Endothelial cell (in vitro differentiated cells): ENCODE measurements around the gene HIF1A. TPM values are rescaled to one million over a fixed set of nuclear protein-coding genes. Genes with fewer than 3 reads are reported as not detected.

Experiments used
- DNase-seq: peaks from one replicate; pipeline ENCODE4 v3.0.0; 2021; ENCODE audit warnings: low spot score
- H3K27ac Mint-ChIP-seq: one replicate; pipeline ENCODE4 v1.8.0; 2021; ENCODE audit warnings: mixed read lengths, inconsistent platforms; ENCODE audit not compliant: unreplicated experiment
- H3K27me3 Mint-ChIP-seq: one replicate; pipeline ENCODE4 v1.8.0; 2021; ENCODE audit warnings: mild to moderate bottlenecking, moderate library complexity, mixed read lengths, inconsistent platforms; ENCODE audit not compliant: unreplicated experiment
- H3K36me3 Mint-ChIP-seq: one replicate; pipeline ENCODE4 v1.8.0; 2021; ENCODE audit warnings: mild to moderate bottlenecking, low read depth, mixed read lengths, inconsistent platforms; ENCODE audit not compliant: unreplicated experiment
- H3K4me1 Mint-ChIP-seq: one replicate; pipeline ENCODE4 v1.8.0; 2021; ENCODE audit warnings: mild to moderate bottlenecking, mixed read lengths, inconsistent platforms; ENCODE audit not compliant: unreplicated experiment
- H3K4me3 Mint-ChIP-seq: one replicate; pipeline ENCODE4 v1.8.0; 2021; ENCODE audit warnings: mild to moderate bottlenecking, mixed read lengths, inconsistent platforms; ENCODE audit not compliant: unreplicated experiment
- H3K9me3 Mint-ChIP-seq: one replicate; pipeline ENCODE4 v1.8.0; 2021; ENCODE audit warnings: mixed read lengths, inconsistent platforms; ENCODE audit not compliant: unreplicated experiment
- total RNA-seq: library from RNA; stranded (reverse); fragmentation: NEBNext Ultra II Directional; extraction: Animal tissue kit (Norgen Biotek cat#: 25700); gene quantifications from one replicate; pipeline ENCODE4 v1.2.1, GENCODE V29; 2021; ENCODE audit not compliant: unreplicated experiment
- TF ChIP-seq, protein P1 (sequence below): fragments of 200-600 bp; sonication (generic); IDR thresholded peaks from one replicate; pipeline ENCODE4 v1.5.0; 2021; ENCODE audit warnings: antibody characterized with exemption; ENCODE audit not compliant: unreplicated experiment

HIF1A gene
- total RNA-seq, 1 donor from 2014 or later, result 203 TPM

DNA sequence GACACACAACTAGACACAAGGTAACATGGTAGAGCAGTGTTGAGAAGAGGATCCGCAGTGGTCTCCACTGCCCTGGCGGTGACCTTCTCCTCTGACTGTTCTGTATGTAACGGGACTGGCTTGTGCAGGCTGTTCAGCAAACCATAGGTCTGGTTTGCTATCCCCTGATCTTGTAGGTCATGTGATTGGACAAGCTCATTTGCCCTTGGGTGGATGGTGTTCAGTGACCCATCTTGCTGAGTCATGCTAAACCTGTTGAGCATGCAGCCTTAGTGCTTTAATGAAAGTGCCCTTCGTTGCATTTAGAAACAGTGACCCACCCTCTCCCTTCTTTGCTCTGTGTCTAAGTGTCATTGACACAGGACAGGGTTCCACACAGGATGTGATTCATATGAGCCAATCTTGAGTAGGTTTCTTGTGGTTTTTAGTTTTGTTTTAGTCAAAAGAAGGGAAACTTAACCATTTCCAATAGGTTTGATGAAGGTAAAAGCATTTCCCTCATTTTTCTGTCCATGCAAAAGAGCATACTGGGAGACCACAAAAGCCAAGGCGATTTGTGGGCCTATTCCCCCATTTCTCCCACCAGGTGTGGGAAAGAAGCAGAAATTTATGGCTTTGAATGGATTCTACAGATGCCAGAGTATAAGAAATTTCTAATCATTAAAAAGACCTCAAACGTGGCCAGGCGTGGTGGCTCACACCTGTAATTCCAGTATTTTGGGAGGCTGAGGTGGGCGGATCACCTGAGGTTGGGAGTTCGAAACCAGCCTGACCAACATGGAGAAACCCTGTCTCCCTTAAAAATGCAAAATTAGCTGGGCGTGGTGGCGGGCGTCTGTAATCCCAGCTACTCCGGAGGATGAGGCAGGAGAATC is 32.6 kb upstream of the HIF1A start:
- Mint-ChIP-seq H3K9me3 (no peaks in the 10 kb centered on the region), H3K4me3 (no peak overlapping the region), H3K4me1 (peaks cover 17% of the 10 kb centered on the region), H3K27ac (no peak overlapping the region), H3K27me3 (peaks cover 1% of the 10 kb centered on the region), H3K36me3 (no peaks in the 10 kb centered on the region)
- TF ChIP-seq, protein P1, sequence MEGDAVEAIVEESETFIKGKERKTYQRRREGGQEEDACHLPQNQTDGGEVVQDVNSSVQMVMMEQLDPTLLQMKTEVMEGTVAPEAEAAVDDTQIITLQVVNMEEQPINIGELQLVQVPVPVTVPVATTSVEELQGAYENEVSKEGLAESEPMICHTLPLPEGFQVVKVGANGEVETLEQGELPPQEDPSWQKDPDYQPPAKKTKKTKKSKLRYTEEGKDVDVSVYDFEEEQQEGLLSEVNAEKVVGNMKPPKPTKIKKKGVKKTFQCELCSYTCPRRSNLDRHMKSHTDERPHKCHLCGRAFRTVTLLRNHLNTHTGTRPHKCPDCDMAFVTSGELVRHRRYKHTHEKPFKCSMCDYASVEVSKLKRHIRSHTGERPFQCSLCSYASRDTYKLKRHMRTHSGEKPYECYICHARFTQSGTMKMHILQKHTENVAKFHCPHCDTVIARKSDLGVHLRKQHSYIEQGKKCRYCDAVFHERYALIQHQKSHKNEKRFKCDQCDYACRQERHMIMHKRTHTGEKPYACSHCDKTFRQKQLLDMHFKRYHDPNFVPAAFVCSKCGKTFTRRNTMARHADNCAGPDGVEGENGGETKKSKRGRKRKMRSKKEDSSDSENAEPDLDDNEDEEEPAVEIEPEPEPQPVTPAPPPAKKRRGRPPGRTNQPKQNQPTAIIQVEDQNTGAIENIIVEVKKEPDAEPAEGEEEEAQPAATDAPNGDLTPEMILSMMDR, result no peak
- no peak for DNase-seq

DNA sequence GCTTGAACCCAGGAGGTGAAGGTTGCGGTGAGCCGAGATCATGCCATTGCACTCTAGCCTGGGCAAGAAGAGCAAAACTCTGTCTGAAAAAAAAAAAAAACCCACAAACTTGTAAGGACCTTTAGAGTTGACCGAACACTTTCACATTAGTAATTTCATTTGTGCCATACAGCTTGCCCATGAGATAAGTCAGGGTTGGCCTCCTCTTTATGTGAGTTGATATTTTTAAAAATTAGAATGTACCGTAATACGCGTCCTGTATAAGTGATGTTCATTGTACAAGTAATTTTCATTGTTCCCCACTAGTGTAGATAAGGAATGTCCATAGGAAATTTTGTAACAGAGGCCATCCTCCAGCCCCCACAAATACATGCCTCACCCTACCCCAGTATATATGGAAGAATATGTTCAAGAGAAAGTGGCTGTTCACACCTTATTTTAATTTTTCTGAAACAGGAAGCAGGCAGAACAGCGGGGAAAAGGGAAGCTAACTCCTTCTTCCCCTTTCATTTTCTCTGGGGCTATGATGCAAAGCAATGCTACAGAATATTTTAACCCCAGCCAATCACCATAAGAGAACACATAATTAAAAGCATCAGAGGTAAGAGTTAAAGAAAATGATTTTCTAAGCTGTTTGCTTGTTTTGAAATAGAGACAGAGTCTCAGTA is 31.9 kb upstream of the HIF1A start:
- Mint-ChIP-seq H3K9me3 (no peaks in the 10 kb centered on the region), H3K27me3 (peaks cover 1% of the 10 kb centered on the region), H3K27ac (no peak overlapping the region), H3K36me3 (no peaks in the 10 kb centered on the region), H3K4me1 (peaks cover 17% of the 10 kb centered on the region), H3K4me3 (no peak overlapping the region)
- TF ChIP-seq, protein P1, result no peak
- DNase-seq, result no peak

GRCh38 chr14:61668282-61668681 is 27.0 kb upstream of the HIF1A start:
- no peaks in the 10 kb centered on the region for H3K9me3 Mint-ChIP-seq
- peaks cover 6% of the 10 kb centered on the region for H3K27me3 Mint-ChIP-seq
- TF ChIP-seq, protein P1, result no peak
- no peak for DNase-seq
- no peak overlapping the region for H3K4me3 Mint-ChIP-seq
- H3K27ac Mint-ChIP-seq, result no peak overlapping the region
- peaks cover 28% of the 10 kb centered on the region for H3K4me1 Mint-ChIP-seq
- H3K36me3 Mint-ChIP-seq, result no peaks in the 10 kb centered on the region

GRCh38 chr14:61670576-61670975 is 24.7 kb upstream of the HIF1A start:
- TF ChIP-seq, protein P1, result no peak
- no peaks in the 10 kb centered on the region for H3K9me3 Mint-ChIP-seq
- no peak overlapping the region for H3K4me3 Mint-ChIP-seq
- H3K36me3 Mint-ChIP-seq, result no peaks in the 10 kb centered on the region
- H3K27ac Mint-ChIP-seq, result no peak overlapping the region
- peaks cover 25% of the 10 kb centered on the region for H3K4me1 Mint-ChIP-seq
- H3K27me3 Mint-ChIP-seq, result peaks cover 5% of the 10 kb centered on the region
- no peak for DNase-seq

- Mint-ChIP-seq H3K4me1 (peaks cover 25% of the 10 kb centered on the region), H3K9me3 (no peaks in the 10 kb centered on the region), H3K36me3 (no peaks in the 10 kb centered on the region), H3K27me3 (peaks cover 5% of the 10 kb centered on the region), H3K4me3 (no peak overlapping the region), H3K27ac (no peak overlapping the region)
- TF ChIP-seq, protein P1, result no peak
- no peak for DNase-seq
These were observed 24.2 kb upstream of the HIF1A start for GRCh38 chr14:61671082-61671481.
